SK-N-SH treated with all-trans-retinoic acid at 6 μM for 48 hours (cell line): ENCODE measurements around the gene TEC.
A peak's percentile ranks its signal among the peaks of the same experiment; 100 is the strongest.

Source experiments
- ATAC-seq: fragments of 200-7000 bp; cut with Tn5 transposase; 3 replicates; pipeline ENCODE4 v1.9.1; 2020; ENCODE audit warnings: mild to moderate bottlenecking, moderate library complexity
- ARNTL ChIP-seq: fragments of 450-650 bp; formaldehyde crosslinking; IDR thresholded peaks from 2 replicates; pipeline ENCODE4 v1.5.0; 2020; ENCODE audit warnings: low read depth, mild to moderate bottlenecking, moderate library complexity, borderline replicate concordance
- BACH2 ChIP-seq: fragments of 250-450 bp; sonication (Bioruptor Pico); IDR thresholded peaks from 2 replicates; pipeline ENCODE4 v1.9.0; 2021; ENCODE audit warnings: mild to moderate bottlenecking, borderline replicate concordance
- CREB5 ChIP-seq: fragments of 250-450 bp; sonication (Bioruptor Pico); IDR thresholded peaks from 2 replicates; pipeline ENCODE4 v1.5.1; 2020; ENCODE audit warnings: low read depth, mild to moderate bottlenecking, moderate library complexity
- CSDC2 ChIP-seq: fragments of 250-450 bp; sonication (Bioruptor Pico); IDR thresholded peaks from 2 replicates; pipeline ENCODE4 v1.5.0; 2020; ENCODE audit warnings: mild to moderate bottlenecking, moderate library complexity
- CSRNP3 ChIP-seq: fragments of 250-450 bp; sonication (Bioruptor Pico); IDR thresholded peaks from 2 replicates; pipeline ENCODE4 v1.5.1; 2021; ENCODE audit warnings: mild to moderate bottlenecking, moderate library complexity
- ESRRG ChIP-seq: fragments of 250-450 bp; sonication (Bioruptor Pico); IDR thresholded peaks from 2 replicates; pipeline ENCODE4 v1.6.1; 2021; ENCODE audit warnings: mild to moderate bottlenecking
- GLIS3 ChIP-seq: fragments of 250-450 bp; sonication (Bioruptor Pico); IDR thresholded peaks from 2 replicates; pipeline ENCODE4 v1.5.0; 2020; ENCODE audit warnings: mild to moderate bottlenecking, moderate library complexity
- OSR1 ChIP-seq: fragments of 250-450 bp; sonication (Bioruptor Pico); IDR thresholded peaks from 2 replicates; pipeline ENCODE4 v1.8.0; 2022; ENCODE audit warnings: moderate library complexity, mild to moderate bottlenecking, inconsistent platforms
- PATZ1 ChIP-seq: fragments of 250-450 bp; sonication (Bioruptor Pico); IDR thresholded peaks from 2 replicates; pipeline ENCODE4 v1.8.0; 2020; ENCODE audit warnings: mild to moderate bottlenecking, moderate library complexity, borderline replicate concordance
- POU6F1 ChIP-seq: fragments of 250-450 bp; sonication (Bioruptor Pico); IDR thresholded peaks from 2 replicates; pipeline ENCODE4 v1.8.0; 2021; ENCODE audit warnings: low read depth, mild to moderate bottlenecking, moderate library complexity, borderline replicate concordance
- PPARA ChIP-seq: fragments of 250-450 bp; sonication (Bioruptor Pico); IDR thresholded peaks from 2 replicates; pipeline ENCODE4 v1.5.0; 2020; ENCODE audit warnings: mild to moderate bottlenecking, borderline replicate concordance
- RARB ChIP-seq: fragments of 250-450 bp; sonication (Bioruptor Pico); IDR thresholded peaks from 2 replicates; pipeline ENCODE4 v1.8.0; 2021; ENCODE audit warnings: mild to moderate bottlenecking, moderate library complexity
- SNAI2 ChIP-seq: fragments of 250-450 bp; sonication (Bioruptor Pico); IDR thresholded peaks from 2 replicates; pipeline ENCODE4 v1.5.0; 2020; ENCODE audit warnings: mild to moderate bottlenecking, moderate library complexity
- TCF4 ChIP-seq: fragments of 250-450 bp; sonication (Bioruptor Pico); IDR thresholded peaks from 2 replicates; pipeline ENCODE4 v1.8.0; 2021; ENCODE audit warnings: mild to moderate bottlenecking, moderate library complexity, borderline replicate concordance
- TOX ChIP-seq: fragments of 250-450 bp; sonication (Bioruptor Pico); IDR thresholded peaks from 2 replicates; pipeline ENCODE4 v1.8.0; 2021; ENCODE audit warnings: mild to moderate bottlenecking, moderate library complexity, borderline replicate concordance
- TSHZ2 ChIP-seq: fragments of 250-450 bp; sonication (Bioruptor Pico); IDR thresholded peaks from 2 replicates; pipeline ENCODE4 v1.5.0; 2020; ENCODE audit warnings: mild to moderate bottlenecking, moderate library complexity
- ZC3H10 ChIP-seq: fragments of 250-450 bp; sonication (Bioruptor Pico); IDR thresholded peaks from 2 replicates; pipeline ENCODE4 v1.5.1; 2021; ENCODE audit warnings: mild to moderate bottlenecking, moderate library complexity
- ZFP30 ChIP-seq: fragments of 450-650 bp; formaldehyde crosslinking; IDR thresholded peaks from 2 replicates; pipeline ENCODE4 v1.5.0; 2022; ENCODE audit warnings: mild to moderate bottlenecking, moderate library complexity
- ZNF565 ChIP-seq: fragments of 450-650 bp; formaldehyde crosslinking; conservative IDR thresholded peaks from 2 replicates; pipeline ENCODE4 v1.5.0; 2020; ENCODE audit warnings: low read depth, mild to moderate bottlenecking, moderate library complexity
- ZNF70 ChIP-seq: fragments of 450-650 bp; formaldehyde crosslinking; IDR thresholded peaks from 2 replicates; pipeline ENCODE4 v1.5.0; 2020; ENCODE audit warnings: mild to moderate bottlenecking, moderate library complexity
- ZNF8 ChIP-seq: fragments of 450-650 bp; formaldehyde crosslinking; IDR thresholded peaks from 2 replicates; pipeline ENCODE4 v1.5.0; 2020; ENCODE audit warnings: mild to moderate bottlenecking, moderate library complexity

The TEC gene

GRCh38 chr4:48175806-48176205, 93.8 kb downstream of the TEC start (continued):
- TF ChIP-seq RARB, result no peak
- TF ChIP-seq ESRRG, result no peak
- TF ChIP-seq CREB5 (CRISPR knock-in tag), result no peak
- TF ChIP-seq PPARA (CRISPR knock-in tag), result no peak
- no peak for TF ChIP-seq TCF4
- TF ChIP-seq BACH2 (CRISPR knock-in tag), result no peak

GRCh38 chr4:48175328-48175727, 94.3 kb downstream of the TEC start:
- no peak for ATAC-seq
- TF ChIP-seq CSRNP3 (CRISPR knock-in tag) (no peak), OSR1 (CRISPR knock-in tag) (no peak), GLIS3 (CRISPR knock-in tag) (no peak), CSDC2 (CRISPR knock-in tag) (no peak), SNAI2 (CRISPR knock-in tag) (no peak), ZC3H10 (CRISPR knock-in tag) (no peak), ZNF70 (CRISPR knock-in tag) (no peak), ZNF8 (CRISPR knock-in tag) (no peak), TCF4 (no peak), ZFP30 (CRISPR knock-in tag) (no peak), TSHZ2 (CRISPR knock-in tag) (no peak), ARNTL (no peak), TOX (no peak), POU6F1 (no peak), ESRRG (no peak), RARB (no peak)

GRCh38 chr4:48173056-48173991, 96.3 kb downstream of the TEC start:
- ATAC-seq, result peak; percentile 97
- no peak for TF ChIP-seq BACH2 (CRISPR knock-in tag)
- TF ChIP-seq TSHZ2 (CRISPR knock-in tag), result no peak
- TF ChIP-seq ZNF565 (CRISPR knock-in tag), result no peak
- no peak for TF ChIP-seq ARNTL
- no peak for TF ChIP-seq ZFP30 (CRISPR knock-in tag)
- no peak for TF ChIP-seq TOX
- no peak for TF ChIP-seq POU6F1
- no peak for TF ChIP-seq CSDC2 (CRISPR knock-in tag)
- no peak for TF ChIP-seq PATZ1
- TF ChIP-seq ZNF70 (CRISPR knock-in tag), result no peak
- TF ChIP-seq ZC3H10 (CRISPR knock-in tag), result no peak
- no peak for TF ChIP-seq RARB
- no peak for TF ChIP-seq CREB5 (CRISPR knock-in tag)
